ENCODE measurements around the gene TOR2A. TPM values are rescaled to one million over a fixed set of nuclear protein-coding genes. Genes with fewer than 3 reads are reported as not detected.

TOR2A gene
- total and polyA plus RNA-seq, 4 donors: 6.2 to 23.5 (median 14.7) TPM

DNA sequence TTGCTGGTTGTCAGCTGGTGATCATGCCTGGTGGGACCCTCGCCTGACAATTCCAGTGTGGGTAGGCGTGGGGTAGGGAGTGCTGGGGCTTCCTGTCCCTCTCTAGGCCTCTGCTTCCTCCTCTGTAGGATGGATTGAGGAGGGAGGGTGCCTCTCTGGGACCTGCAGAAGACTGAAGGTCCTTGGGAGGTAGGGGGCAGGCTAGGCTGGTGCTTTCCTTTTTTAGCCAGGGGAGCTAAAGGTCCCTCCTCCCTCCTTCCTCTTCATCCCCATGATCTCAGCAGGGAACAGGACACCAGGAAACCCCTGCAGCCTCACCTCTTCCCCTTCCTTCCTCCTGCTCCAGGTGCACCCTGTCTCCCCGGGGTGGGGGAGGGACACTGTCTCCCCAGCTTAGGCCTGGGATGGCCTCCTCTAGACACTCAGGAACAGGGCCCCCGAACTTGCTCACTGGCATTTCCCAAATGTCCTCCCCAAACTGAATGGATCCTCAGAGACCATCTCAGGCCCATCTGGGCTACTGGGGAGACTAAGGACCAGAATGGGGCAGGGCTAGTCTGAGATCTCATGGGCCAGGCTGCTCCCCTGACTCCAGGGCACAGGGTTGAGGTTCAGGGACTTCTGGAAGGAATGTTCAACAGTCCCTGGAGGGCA, 35.0 kb upstream of the TOR2A start:
- no peaks in the 10 kb centered on the region for H3K36me3 ChIP-seq (ENCODE audit: control insufficient read depth, insufficient read depth, low read length)
- peak overlapping the region; percentile 63 for H3K4me3 ChIP-seq (ENCODE audit: low read depth, low read length)
- DNase-seq (ENCODE audit: low read depth in 4 of 6, low spot score in 6 of 6): no peak
- peaks cover 47% of the 10 kb centered on the region for H3K4me1 ChIP-seq (ENCODE audit: control insufficient read depth, insufficient read depth, low read length)
- WGBS (ENCODE audit: insufficient coverage): 100% methylated on average over 2 of the region's 4 CpGs
- H3K9me3 ChIP-seq (ENCODE audit: control insufficient read depth, insufficient read depth, low read length): no peaks in the 10 kb centered on the region
- peaks cover 8% of the 10 kb centered on the region for H3K27me3 ChIP-seq (ENCODE audit: control insufficient read depth, insufficient read depth, low read length)
- H3K27ac ChIP-seq (ENCODE audit: low read depth, low read length): peak overlapping the region; percentile 47

DNA sequence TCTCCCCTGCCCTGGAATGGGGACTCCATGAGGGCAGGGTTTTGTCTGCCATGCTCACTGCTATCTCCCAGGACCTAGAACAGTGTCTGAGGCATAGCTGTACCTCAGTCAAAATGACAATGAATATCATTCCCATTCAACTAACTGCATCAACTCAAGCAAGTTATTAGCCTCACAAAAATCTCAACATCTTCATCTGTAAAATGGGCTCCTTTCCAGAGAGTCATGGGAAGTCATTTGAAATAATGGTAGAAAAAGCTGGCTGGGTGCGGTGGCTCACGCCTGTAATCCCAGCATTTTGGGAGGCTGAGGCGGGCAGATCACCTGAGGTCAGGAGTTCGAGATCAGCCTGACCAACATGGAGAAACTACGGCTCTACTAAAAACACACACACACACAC, 34.0 kb upstream of the TOR2A start:
- Histone ChIP-seq H3K36me3 (ENCODE audit: control insufficient read depth, insufficient read depth, low read length) (no peaks in the 10 kb centered on the region), H3K4me3 (ENCODE audit: low read depth, low read length) (no peak overlapping the region), H3K4me1 (ENCODE audit: control insufficient read depth, insufficient read depth, low read length) (peaks cover 51% of the 10 kb centered on the region), H3K27ac (ENCODE audit: low read depth, low read length) (peak overlapping the region; percentile 72), H3K27me3 (ENCODE audit: control insufficient read depth, insufficient read depth, low read length) (peaks cover 8% of the 10 kb centered on the region), H3K9me3 (ENCODE audit: control insufficient read depth, insufficient read depth, low read length) (no peaks in the 10 kb centered on the region)
- DNase-seq (ENCODE audit: low read depth in 4 of 6, low spot score in 6 of 6): no peak
- 71% methylated on average over 1 of the region's 5 CpGs for WGBS (ENCODE audit: insufficient coverage)

DNA sequence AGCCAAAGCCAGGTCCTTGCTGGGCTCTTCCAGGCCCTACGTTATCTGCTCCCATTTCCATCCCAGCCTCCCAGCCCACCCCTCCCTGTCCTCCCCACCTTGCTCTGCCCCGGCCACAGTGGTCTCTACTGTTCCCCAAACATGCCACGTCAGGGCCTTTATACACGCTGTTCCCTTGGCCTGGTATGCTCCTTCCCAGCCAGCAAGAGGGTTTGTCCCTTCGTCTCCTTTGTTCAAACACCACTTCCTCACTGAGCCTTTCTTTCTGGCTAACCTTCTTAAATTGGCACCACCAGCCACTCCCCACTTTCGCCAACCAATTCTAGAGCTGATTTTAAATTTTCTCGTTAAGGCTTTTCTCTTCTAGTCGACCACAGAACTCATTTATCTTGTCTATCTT, 33.6 kb upstream of the TOR2A start:
- Histone ChIP-seq H3K4me3 (ENCODE audit: low read depth, low read length) (no peak overlapping the region), H3K27me3 (ENCODE audit: control insufficient read depth, insufficient read depth, low read length) (peaks cover 8% of the 10 kb centered on the region), H3K36me3 (ENCODE audit: control insufficient read depth, insufficient read depth, low read length) (no peaks in the 10 kb centered on the region), H3K27ac (ENCODE audit: low read depth, low read length) (peak overlapping the region; percentile 72), H3K4me1 (ENCODE audit: control insufficient read depth, insufficient read depth, low read length) (peaks cover 55% of the 10 kb centered on the region), H3K9me3 (ENCODE audit: control insufficient read depth, insufficient read depth, low read length) (no peaks in the 10 kb centered on the region)
- WGBS (ENCODE audit: insufficient coverage): 72% methylated on average over 8 of the region's 8 CpGs
- no peak for DNase-seq (ENCODE audit: low read depth in 4 of 6, low spot score in 6 of 6)

DNA sequence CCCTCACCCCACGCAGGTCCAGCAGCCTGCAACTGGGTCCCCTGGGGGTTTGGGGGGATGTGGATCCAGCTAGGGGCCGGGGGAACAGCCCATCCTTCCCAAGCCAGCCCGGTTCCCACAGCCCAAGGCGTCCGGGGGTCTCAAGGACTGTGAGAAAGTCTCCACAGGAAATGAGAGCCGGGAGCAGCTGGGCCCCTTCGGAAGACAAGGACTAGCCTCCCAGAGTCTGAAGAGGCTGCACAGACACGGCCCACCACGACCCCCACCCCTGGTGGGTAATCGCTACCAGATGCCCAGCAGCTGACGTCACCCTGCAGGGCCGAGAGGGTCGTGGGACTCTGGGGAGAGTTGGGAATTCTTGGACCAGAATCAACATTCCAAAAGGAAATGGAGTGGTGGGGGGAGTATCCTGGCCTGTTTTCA, 32.8 kb upstream of the TOR2A start:
- Histone ChIP-seq H3K4me1 (ENCODE audit: control insufficient read depth, insufficient read depth, low read length) (peaks cover 57% of the 10 kb centered on the region), H3K36me3 (ENCODE audit: control insufficient read depth, insufficient read depth, low read length) (no peaks in the 10 kb centered on the region), H3K4me3 (ENCODE audit: low read depth, low read length) (no peak overlapping the region), H3K27me3 (ENCODE audit: control insufficient read depth, insufficient read depth, low read length) (peaks cover 8% of the 10 kb centered on the region), H3K27ac (ENCODE audit: low read depth, low read length) (peak overlapping the region; percentile 72), H3K9me3 (ENCODE audit: control insufficient read depth, insufficient read depth, low read length) (no peaks in the 10 kb centered on the region)
- DNase-seq (ENCODE audit: low read depth in 4 of 6, low spot score in 6 of 6): peak in 1 of 6 donors; percentile 56
- 23% methylated on average over 8 of the region's 13 CpGs for WGBS (ENCODE audit: insufficient coverage)

DNA sequence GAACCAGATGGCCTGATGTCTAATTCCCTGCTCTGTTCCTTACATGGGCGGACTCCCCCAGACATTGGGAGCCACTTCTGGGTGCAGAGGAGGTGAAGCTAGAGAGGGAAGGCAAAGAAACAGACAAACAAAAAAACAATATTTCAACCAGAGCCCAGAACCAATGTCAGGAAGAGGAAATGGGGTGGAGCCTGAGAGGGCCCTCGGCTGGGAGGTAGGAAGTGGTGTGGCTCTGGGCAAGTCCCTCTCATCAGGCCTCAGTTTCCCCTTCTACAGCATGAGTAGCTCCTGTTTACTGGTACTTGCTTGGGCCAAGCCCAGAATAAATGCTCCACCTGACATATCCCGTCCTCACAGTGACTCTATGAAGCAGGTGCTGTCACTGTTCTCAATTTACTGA, 32.3 kb upstream of the TOR2A start:
- H3K4me1 ChIP-seq (ENCODE audit: control insufficient read depth, insufficient read depth, low read length): peaks cover 60% of the 10 kb centered on the region
- H3K4me3 ChIP-seq (ENCODE audit: low read depth, low read length): no peak overlapping the region
- WGBS (ENCODE audit: insufficient coverage): 86% methylated on average over 1 of the region's 3 CpGs

DNA sequence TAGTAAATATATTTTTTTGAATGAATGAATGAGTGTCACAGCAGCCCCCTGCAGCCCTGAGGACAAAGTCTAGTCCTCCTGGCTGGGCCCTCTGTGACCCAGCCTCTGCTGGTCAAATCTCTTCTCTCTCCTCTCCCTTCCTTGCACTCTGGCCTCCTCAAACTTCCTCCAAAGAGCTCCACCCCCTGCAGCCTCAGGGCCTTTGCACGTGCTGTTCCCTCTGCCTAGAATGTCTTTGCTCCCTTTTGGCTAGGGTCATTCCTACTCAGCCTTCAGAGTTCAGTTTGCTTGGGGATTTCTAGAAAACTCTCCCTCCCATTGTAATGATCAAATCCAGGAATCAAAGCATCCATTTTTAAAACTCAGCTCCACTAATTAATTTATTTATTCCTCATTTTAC, 30.3 kb upstream of the TOR2A start:
- Histone ChIP-seq H3K27me3 (ENCODE audit: control insufficient read depth, insufficient read depth, low read length) (peaks cover 3% of the 10 kb centered on the region), H3K9me3 (ENCODE audit: control insufficient read depth, insufficient read depth, low read length) (no peaks in the 10 kb centered on the region), H3K4me3 (ENCODE audit: low read depth, low read length) (no peak overlapping the region), H3K4me1 (ENCODE audit: control insufficient read depth, insufficient read depth, low read length) (peaks cover 60% of the 10 kb centered on the region), H3K36me3 (ENCODE audit: control insufficient read depth, insufficient read depth, low read length) (no peaks in the 10 kb centered on the region), H3K27ac (ENCODE audit: low read depth, low read length) (no peak overlapping the region)
- DNase-seq (ENCODE audit: low read depth in 4 of 6, low spot score in 6 of 6): no peak
- WGBS (ENCODE audit: insufficient coverage): 93% methylated on average over 1 of the region's 1 CpG

More for the DNA sequence above, 32.3 kb upstream of the TOR2A start:
- peak overlapping the region; percentile 72 for H3K27ac ChIP-seq (ENCODE audit: low read depth, low read length)
- no peaks in the 10 kb centered on the region for H3K9me3 ChIP-seq (ENCODE audit: control insufficient read depth, insufficient read depth, low read length)
- no peaks in the 10 kb centered on the region for H3K36me3 ChIP-seq (ENCODE audit: control insufficient read depth, insufficient read depth, low read length)
- H3K27me3 ChIP-seq (ENCODE audit: control insufficient read depth, insufficient read depth, low read length): peaks cover 8% of the 10 kb centered on the region
- DNase-seq (ENCODE audit: low read depth in 4 of 6, low spot score in 6 of 6): no peak

DNA sequence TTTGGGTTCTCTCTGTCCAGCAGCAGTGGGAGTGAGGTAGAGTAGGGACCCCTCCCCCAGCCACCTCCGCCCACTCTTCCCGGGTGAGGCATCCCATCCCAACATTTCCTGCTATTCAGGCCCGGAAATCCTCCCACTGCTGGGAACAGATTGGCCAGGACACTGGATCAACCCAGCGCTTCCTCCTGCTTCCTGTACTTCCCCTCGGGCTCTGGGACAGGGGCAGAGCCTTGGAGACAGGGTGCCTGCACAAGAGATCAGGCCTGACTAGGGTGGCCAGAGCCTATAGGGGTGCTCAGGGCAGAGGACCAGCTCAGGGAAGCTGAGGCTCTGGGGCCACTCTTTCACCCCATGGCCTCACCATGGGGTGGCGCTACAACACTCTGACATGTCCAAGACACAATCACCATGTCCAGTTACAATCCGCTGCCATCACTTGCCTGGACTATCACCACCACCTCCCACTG, 28.9 kb upstream of the TOR2A start:
- no peak for DNase-seq (ENCODE audit: low read depth in 4 of 6, low spot score in 6 of 6)

DNA sequence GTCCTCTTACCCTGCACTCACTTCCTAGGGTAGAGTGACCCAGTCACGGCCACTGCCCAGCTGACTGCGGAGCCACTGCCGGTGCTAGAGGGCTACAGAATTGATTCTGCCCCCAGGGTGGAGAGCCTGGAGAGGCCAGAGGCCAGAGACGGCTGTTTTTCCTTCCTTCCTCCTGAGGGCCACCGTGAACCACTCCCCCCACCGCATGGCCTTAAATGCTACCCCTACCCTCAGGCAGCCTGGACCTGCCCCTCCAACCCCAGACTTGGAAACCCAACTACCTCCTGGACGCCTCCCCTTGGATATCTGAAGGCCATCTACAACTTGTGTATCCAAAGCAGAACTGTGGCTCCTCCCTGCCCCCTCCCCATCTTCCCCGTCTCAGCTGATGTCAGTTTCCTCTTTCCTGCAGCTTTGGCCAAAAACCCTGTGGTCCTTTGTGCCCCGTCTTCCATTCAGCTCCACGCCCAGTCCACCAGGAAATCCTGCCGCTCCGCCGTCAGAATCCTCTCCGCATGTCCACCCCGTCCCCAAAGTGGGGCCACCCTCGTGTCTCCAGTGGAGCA, 27.1 kb upstream of the TOR2A start:
- H3K4me1 ChIP-seq (ENCODE audit: control insufficient read depth, insufficient read depth, low read length): peaks cover 34% of the 10 kb centered on the region
- H3K4me3 ChIP-seq (ENCODE audit: low read depth, low read length): no peak overlapping the region
- H3K36me3 ChIP-seq (ENCODE audit: control insufficient read depth, insufficient read depth, low read length): no peaks in the 10 kb centered on the region
- H3K27ac ChIP-seq (ENCODE audit: low read depth, low read length): peak overlapping the region; percentile 64
- no peaks in the 10 kb centered on the region for H3K9me3 ChIP-seq (ENCODE audit: control insufficient read depth, insufficient read depth, low read length)
- WGBS (ENCODE audit: insufficient coverage): 39% methylated on average over 16 of the region's 16 CpGs
- H3K27me3 ChIP-seq (ENCODE audit: control insufficient read depth, insufficient read depth, low read length): no peaks in the 10 kb centered on the region
- no peak for DNase-seq (ENCODE audit: low read depth in 4 of 6, low spot score in 6 of 6)

More for the DNA sequence above, 28.9 kb upstream of the TOR2A start:
- Histone ChIP-seq H3K4me3 (ENCODE audit: low read depth, low read length) (no peak overlapping the region), H3K9me3 (ENCODE audit: control insufficient read depth, insufficient read depth, low read length) (no peaks in the 10 kb centered on the region), H3K27me3 (ENCODE audit: control insufficient read depth, insufficient read depth, low read length) (no peaks in the 10 kb centered on the region), H3K36me3 (ENCODE audit: control insufficient read depth, insufficient read depth, low read length) (no peaks in the 10 kb centered on the region), H3K4me1 (ENCODE audit: control insufficient read depth, insufficient read depth, low read length) (peaks cover 50% of the 10 kb centered on the region), H3K27ac (ENCODE audit: low read depth, low read length) (no peak overlapping the region)
- 45% methylated on average over 7 of the region's 7 CpGs for WGBS (ENCODE audit: insufficient coverage)

DNA sequence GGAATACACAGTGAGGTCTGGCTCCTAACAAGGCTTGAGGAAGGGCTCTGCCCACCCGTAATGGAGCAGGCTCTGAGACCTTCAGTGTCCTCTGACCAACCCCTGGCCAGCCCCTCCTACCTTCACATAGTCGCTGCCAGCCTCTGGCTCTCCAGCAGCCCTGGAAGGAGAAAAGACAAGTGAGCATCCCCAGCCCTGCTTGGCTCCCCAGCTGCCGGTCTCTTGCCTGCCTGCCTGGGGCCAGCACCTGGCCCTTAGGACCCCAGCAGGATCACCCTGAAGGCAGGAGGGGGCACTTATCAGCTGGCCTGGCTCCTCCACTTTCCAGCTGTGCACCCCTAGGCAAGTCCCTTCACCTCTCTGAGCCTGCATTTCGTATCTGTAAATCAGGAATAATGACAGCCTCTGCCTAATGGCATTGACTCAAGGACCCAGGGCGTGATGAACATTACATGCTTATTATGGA, 26.4 kb upstream of the TOR2A start:
- H3K27ac ChIP-seq (ENCODE audit: low read depth, low read length): no peak overlapping the region
- H3K9me3 ChIP-seq (ENCODE audit: control insufficient read depth, insufficient read depth, low read length): no peaks in the 10 kb centered on the region
- H3K36me3 ChIP-seq (ENCODE audit: control insufficient read depth, insufficient read depth, low read length): no peaks in the 10 kb centered on the region
- H3K27me3 ChIP-seq (ENCODE audit: control insufficient read depth, insufficient read depth, low read length): no peaks in the 10 kb centered on the region
- H3K4me1 ChIP-seq (ENCODE audit: control insufficient read depth, insufficient read depth, low read length): peaks cover 29% of the 10 kb centered on the region
- no peak for DNase-seq (ENCODE audit: low read depth in 4 of 6, low spot score in 6 of 6)
- 41% methylated on average over 4 of the region's 5 CpGs for WGBS (ENCODE audit: insufficient coverage)
- no peak overlapping the region for H3K4me3 ChIP-seq (ENCODE audit: low read depth, low read length)

DNA sequence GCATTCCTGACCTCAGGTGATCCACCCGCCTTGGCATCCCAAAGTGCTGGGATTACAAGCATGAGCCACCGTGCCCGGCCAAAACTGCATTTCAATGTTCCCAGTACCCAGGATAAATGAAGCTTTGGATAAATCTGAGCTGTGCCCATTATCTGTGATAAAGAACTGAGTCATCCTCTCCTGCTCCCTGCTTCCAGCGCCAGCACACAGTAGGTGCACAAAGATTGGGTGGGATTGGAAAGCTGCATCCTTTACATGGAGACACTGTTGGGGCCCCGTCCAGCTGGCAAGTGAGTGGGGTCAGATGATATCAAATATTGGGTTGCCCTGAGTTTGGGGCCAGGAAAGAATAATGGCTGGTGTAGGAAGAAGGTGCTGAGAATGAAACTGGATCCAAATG, 26.0 kb upstream of the TOR2A start:
- 93% methylated on average over 4 of the region's 5 CpGs for WGBS (ENCODE audit: insufficient coverage)
- no peak for DNase-seq (ENCODE audit: low read depth in 4 of 6, low spot score in 6 of 6)
- Histone ChIP-seq H3K9me3 (ENCODE audit: control insufficient read depth, insufficient read depth, low read length) (no peaks in the 10 kb centered on the region), H3K4me3 (ENCODE audit: low read depth, low read length) (no peak overlapping the region), H3K36me3 (ENCODE audit: control insufficient read depth, insufficient read depth, low read length) (no peaks in the 10 kb centered on the region), H3K27ac (ENCODE audit: low read depth, low read length) (no peak overlapping the region), H3K4me1 (ENCODE audit: control insufficient read depth, insufficient read depth, low read length) (peaks cover 27% of the 10 kb centered on the region), H3K27me3 (ENCODE audit: control insufficient read depth, insufficient read depth, low read length) (no peaks in the 10 kb centered on the region)

All from spinal cord (tissue), 10 donors.